HG03571 (cell line): ENCODE data around the gene LHX4.

Source experiments
- ATAC-seq: cut with Tn5 transposase; IDR thresholded peaks from one replicate; pipeline ENCODE4 v1.9.1; 2021; ENCODE audit not compliant: unreplicated experiment

Gene LHX4

GRCh38 chr1:180241716-180242544 is 11.9 kb downstream of the LHX4 start:
- ATAC-seq, result no peak

- no peak for ATAC-seq
Measured at GRCh38 chr1:180243517-180244221, 13.6 kb downstream of the LHX4 start.

- ATAC-seq, result no peak
Measured at GRCh38 chr1:180244840-180245239, 14.8 kb downstream of the LHX4 start.

GRCh38 chr1:180246579-180246978 is 16.5 kb downstream of the LHX4 start:
- no peak for ATAC-seq

- no peak for ATAC-seq
Measured at GRCh38 chr1:180247061-180247460, 17.0 kb downstream of the LHX4 start.

GRCh38 chr1:180247580-180247979 is 17.5 kb downstream of the LHX4 start:
- ATAC-seq, result no peak

- no peak for ATAC-seq
Measured at GRCh38 chr1:180248176-180248575, 18.1 kb downstream of the LHX4 start.

GRCh38 chr1:180248731-180249681 is 18.9 kb downstream of the LHX4 start:
- no peak for ATAC-seq

- no peak for ATAC-seq
Measured at GRCh38 chr1:180249725-180250498, 19.8 kb downstream of the LHX4 start.

GRCh38 chr1:180250499-180250770 is 20.4 kb downstream of the LHX4 start:
- ATAC-seq, result no peak

- no peak for ATAC-seq
Measured at GRCh38 chr1:180250883-180251509, 20.9 kb downstream of the LHX4 start.

GRCh38 chr1:180251526-180252305 is 21.7 kb downstream of the LHX4 start:
- no peak for ATAC-seq

GRCh38 chr1:180252638-180253536 is 22.8 kb downstream of the LHX4 start:
- ATAC-seq, result no peak

GRCh38 chr1:180253585-180254495 is 23.8 kb downstream of the LHX4 start:
- ATAC-seq, result no peak

- ATAC-seq, result no peak
Measured at GRCh38 chr1:180254496-180254819, 24.4 kb downstream of the LHX4 start.

- no peak for ATAC-seq
Measured at GRCh38 chr1:180254854-180255253, 24.8 kb downstream of the LHX4 start.

GRCh38 chr1:180255536-180256340 is 25.7 kb downstream of the LHX4 start:
- no peak for ATAC-seq
